OCI-LY7 (cell line): ENCODE data around the gene INO80E. TPM values are rescaled to one million over a fixed set of nuclear protein-coding genes. Genes with fewer than 3 reads are reported as not detected.

ENCODE experiments used
- BruUV-seq: library from RNA; stranded (reverse); fragments of 400-500 nt; replicated peaks from 2 replicates; lab custom pipeline; 2021; lab: Mats Ljungman, UMichigan
- CTCF ChIA-PET: fragments of 300-600 bp; sonication (Branson Sonifier 250); formaldehyde crosslinking; loops from one replicate; lab custom pipeline; 2022; ENCODE audit warnings: antibody characterized with exemption; ENCODE audit not compliant: unreplicated experiment; lab: Charles Lee
- POLR2A ChIA-PET: fragments of 300-600 bp; sonication (Branson Sonifier 250); formaldehyde crosslinking; loops from one replicate; lab custom pipeline; 2022; ENCODE audit warnings: antibody characterized with exemption; lab: Charles Lee
- DNase-seq: peaks from one replicate; pipeline ENCODE4 v3.0.0-alpha.2; 2015; ENCODE audit warnings: low spot score
- H2AFZ ChIP-seq: fragments of 200-600 bp; sonication (generic), shearing (Covaris generic); 2 replicates; pipeline ENCODE4 v1.6.1; 2014; ENCODE audit warnings: mild to moderate bottlenecking, antibody characterized with exemption, low read length, moderate library complexity
- H3K27ac ChIP-seq: fragments of 200-600 bp; sonication (generic); 2 replicates; pipeline ENCODE4 v1.5.1; 2014; ENCODE audit warnings: mixed run types, low read depth, mild to moderate bottlenecking, moderate library complexity, low read length, inconsistent platforms; ENCODE audit not compliant: poor library complexity, severe bottlenecking
- H3K36me3 ChIP-seq: fragments of 200-600 bp; sonication (generic); 2 replicates; pipeline ENCODE4 v1.6.1; 2014; ENCODE audit warnings: mild to moderate bottlenecking, antibody characterized with exemption, low read length, moderate library complexity, mixed read lengths; ENCODE audit not compliant: insufficient read depth
- H3K4me1 ChIP-seq: fragments of 200-600 bp; sonication (generic); 2 replicates; pipeline ENCODE4 v1.5.1; 2014; ENCODE audit warnings: mild to moderate bottlenecking, low read length; ENCODE audit not compliant: insufficient read depth, poor library complexity, severe bottlenecking
- H3K4me2 ChIP-seq: fragments of 200-600 bp; sonication (generic); 2 replicates; pipeline ENCODE4 v1.6.1; 2014; ENCODE audit warnings: mild to moderate bottlenecking, low read length
- H3K4me3 ChIP-seq: fragments of 200-600 bp; sonication (generic); 2 replicates; pipeline ENCODE4 v1.5.1; 2014; ENCODE audit warnings: mild to moderate bottlenecking, low read depth, low read length; ENCODE audit not compliant: poor library complexity, severe bottlenecking
- H3K79me2 ChIP-seq: fragments of 200-600 bp; sonication (generic); 2 replicates; pipeline ENCODE4 v1.6.1; 2016; ENCODE audit warnings: low read depth, mild to moderate bottlenecking, low read length, moderate library complexity, mixed read lengths; ENCODE audit not compliant: insufficient read depth
- H3K9me2 ChIP-seq: fragments of 200-600 bp; sonication (generic); 2 replicates; pipeline ENCODE4 v1.6.1; 2016; ENCODE audit warnings: mild to moderate bottlenecking, low read length, mixed read lengths; ENCODE audit not compliant: insufficient read depth
- H3K9me3 ChIP-seq: fragments of 200-600 bp; sonication (generic); 2 replicates; pipeline ENCODE4 v1.6.1; 2014; ENCODE audit warnings: mild to moderate bottlenecking, mixed run types, low read length, mixed read lengths
- H4K20me1 ChIP-seq: fragments of 200-600 bp; sonication (generic); 2 replicates; pipeline ENCODE4 v1.6.1; 2014; ENCODE audit warnings: mild to moderate bottlenecking, antibody characterized with exemption, low read length, moderate library complexity, mixed read lengths; ENCODE audit not compliant: insufficient read depth
- EZH2phosphoT487 ChIP-seq: fragments of 200-600 bp; sonication (generic); IDR thresholded peaks from 2 replicates; pipeline ENCODE4 v1.6.1; 2018; ENCODE audit warnings: low read depth, borderline replicate concordance, mild to moderate bottlenecking, mixed run types, antibody characterized with exemption, low read length, moderate library complexity, mixed read lengths
- intact Hi-C: fragments of 100-400 bp; cut with micrococcal nuclease; formaldehyde crosslinking; loops from one replicate; pipeline ENCODE4 v1.10.0; 2022; ENCODE audit not compliant: unreplicated experiment
- total RNA-seq, 2 experiments: library from RNA; depleted of rRNA in 1 of 2; stranded (reverse); fragments of >200 nt in 1 of 2; shearing (Covaris generic) in 1 of 2; gene quantifications; 2 replicates each; pipeline ENCODE4 v1.2.3, GENCODE V29; 2014 to 2022
- TF ChIP-seq, protein P1 (sequence below): fragments of 200-600 bp; sonication (generic); conservative IDR thresholded peaks from 2 replicates; pipeline ENCODE4 v1.5.1; 2014; ENCODE audit warnings: mild to moderate bottlenecking, antibody characterized with exemption, low read length, moderate library complexity, mixed read lengths

The INO80E gene
- total RNA-seq, 2 experiments from 2014 or later, result 88.0 to 129 TPM

DNA sequence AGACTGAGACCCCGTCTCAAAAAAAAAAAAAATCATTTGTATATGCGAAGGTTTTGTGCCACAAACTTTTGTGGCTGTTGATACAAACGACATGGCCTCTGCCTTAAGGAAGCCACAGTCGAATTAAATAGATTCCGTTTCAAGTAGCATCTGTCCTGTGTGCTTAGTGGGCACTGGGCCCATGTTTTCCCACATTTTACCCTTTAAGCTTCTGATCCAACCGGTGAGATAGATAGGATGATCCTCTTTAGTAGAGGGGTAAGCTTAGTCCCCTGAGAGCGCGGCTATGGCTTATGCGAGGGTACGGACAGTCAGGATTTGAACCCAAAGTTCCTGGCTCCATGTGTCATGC, 34.9 kb upstream of the INO80E start:
- CTCF ChIA-PET, result no interaction called here

DNA sequence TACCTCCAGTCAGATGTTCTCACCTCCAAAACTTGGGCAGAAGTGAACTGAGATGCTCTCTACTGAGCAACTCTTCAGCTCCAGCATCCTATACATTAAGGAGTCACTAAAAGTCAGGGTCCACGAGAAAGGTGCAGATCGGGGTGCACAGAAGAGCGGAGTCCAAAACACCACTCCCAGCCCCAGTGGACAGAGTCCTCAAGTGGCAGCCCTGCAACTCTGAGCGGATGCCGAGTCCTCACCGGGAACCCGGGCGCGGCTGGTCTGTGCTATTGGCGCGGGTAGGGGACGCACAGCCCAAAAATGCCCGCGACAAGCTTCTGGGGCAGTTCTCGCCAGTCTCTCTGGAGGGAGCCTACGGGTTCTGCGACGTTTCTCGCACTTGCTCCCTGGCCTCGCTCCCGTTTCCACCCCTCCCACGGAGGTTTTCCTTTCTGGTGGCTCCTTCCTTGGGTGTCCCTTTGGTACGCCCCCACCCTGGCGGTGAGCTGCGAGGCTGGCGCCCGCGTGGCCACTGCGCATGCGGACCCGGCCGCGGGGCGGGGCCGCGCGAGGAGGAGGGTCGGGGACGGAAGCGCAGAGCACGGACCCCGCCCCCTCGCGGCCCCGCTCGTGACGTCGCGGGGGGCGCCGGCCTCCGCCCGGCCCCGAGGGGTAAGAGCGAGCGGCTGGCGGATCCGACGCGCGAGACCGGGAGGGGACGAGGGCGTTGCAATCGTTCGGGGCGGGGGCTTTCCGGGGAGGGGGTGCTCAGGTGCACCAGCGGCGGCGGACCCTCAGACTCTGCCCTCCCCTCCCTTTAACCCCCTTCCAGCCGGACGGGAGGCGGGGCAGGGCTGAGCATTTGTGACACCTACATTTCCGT, 34.3 kb upstream of the INO80E start, which contains the start of gene TMEM219:
TMEM219 (plus strand) TSS at position 601 of the 865 bp plus-strand sequence. CDS start 1,065 bp downstream, outside the sequence.
- H4K20me1 ChIP-seq, result no peaks in the 10 kb centered on the region
- CTCF ChIA-PET, result interaction anchor here (0.6 kb wide), 1 partner anchor 438 kb away, joined by 3 read pairs; no protein-coding TSS in a partner anchor
- H3K9me2 ChIP-seq, result no peaks in the 10 kb centered on the region
- peaks cover 6% of the 10 kb centered on the region for H3K36me3 ChIP-seq
- peaks cover 17% of the 10 kb centered on the region for H3K4me1 ChIP-seq
- POLR2A ChIA-PET, result interaction anchor here (0.6 to 3.4 kb wide), 14 partner anchors 11 to 146 kb away, joined by 3 to 56 read pairs (median 4); partner anchors contain the start of genes HIRIP3, INO80E, KCTD13 and PAGR1
- H3K79me2 ChIP-seq, result no peaks in the 10 kb centered on the region
- H3K4me3 ChIP-seq, result peak within 1 kb of the TSS; percentile 75
- DNase-seq, result peak; percentile 94
- peak within 1 kb of the TSS; percentile 95 for H3K4me2 ChIP-seq
- intact Hi-C loops, result no loop called here
- H3K9me3 ChIP-seq, result no peaks in the 10 kb centered on the region
- H2AFZ ChIP-seq, result peak within 1 kb of the TSS; percentile 73
- peak within 1 kb of the TSS; percentile 56 for H3K27ac ChIP-seq
- TF ChIP-seq EZH2phosphoT487, result no peak
- TF ChIP-seq, protein P1, sequence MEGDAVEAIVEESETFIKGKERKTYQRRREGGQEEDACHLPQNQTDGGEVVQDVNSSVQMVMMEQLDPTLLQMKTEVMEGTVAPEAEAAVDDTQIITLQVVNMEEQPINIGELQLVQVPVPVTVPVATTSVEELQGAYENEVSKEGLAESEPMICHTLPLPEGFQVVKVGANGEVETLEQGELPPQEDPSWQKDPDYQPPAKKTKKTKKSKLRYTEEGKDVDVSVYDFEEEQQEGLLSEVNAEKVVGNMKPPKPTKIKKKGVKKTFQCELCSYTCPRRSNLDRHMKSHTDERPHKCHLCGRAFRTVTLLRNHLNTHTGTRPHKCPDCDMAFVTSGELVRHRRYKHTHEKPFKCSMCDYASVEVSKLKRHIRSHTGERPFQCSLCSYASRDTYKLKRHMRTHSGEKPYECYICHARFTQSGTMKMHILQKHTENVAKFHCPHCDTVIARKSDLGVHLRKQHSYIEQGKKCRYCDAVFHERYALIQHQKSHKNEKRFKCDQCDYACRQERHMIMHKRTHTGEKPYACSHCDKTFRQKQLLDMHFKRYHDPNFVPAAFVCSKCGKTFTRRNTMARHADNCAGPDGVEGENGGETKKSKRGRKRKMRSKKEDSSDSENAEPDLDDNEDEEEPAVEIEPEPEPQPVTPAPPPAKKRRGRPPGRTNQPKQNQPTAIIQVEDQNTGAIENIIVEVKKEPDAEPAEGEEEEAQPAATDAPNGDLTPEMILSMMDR, result 0 out of 2 replicates have a peak, but pooled peaks have one; percentile 25
- BruUV-seq, result no TSS peak

More for the DNA sequence above, 34.9 kb upstream of the INO80E start:
- BruUV-seq, result TSS peak; percentile 95
- Histone ChIP-seq H3K9me2 (no peaks in the 10 kb centered on the region), H3K79me2 (no peaks in the 10 kb centered on the region), H3K27ac (peak overlapping the region; percentile 56), H3K9me3 (no peaks in the 10 kb centered on the region), H3K4me2 (peak overlapping the region; percentile 95), H3K36me3 (peaks cover 6% of the 10 kb centered on the region), H3K4me3 (peak overlapping the region; percentile 75), H3K4me1 (peaks cover 19% of the 10 kb centered on the region), H4K20me1 (no peaks in the 10 kb centered on the region), H2AFZ (peak overlapping the region; percentile 73)
- intact Hi-C loops, result no loop called here
- POLR2A ChIA-PET, result interaction anchor here (0.6 to 3.4 kb wide), 12 partner anchors 11 to 145 kb away, joined by 3 to 56 read pairs (median 4); partner anchors contain the start of genes HIRIP3, INO80E, KCTD13 and PAGR1
- TF ChIP-seq, protein P1, result no peak
- TF ChIP-seq EZH2phosphoT487, result no peak
- no peak for DNase-seq
